Activated CD4-positive, alpha-beta T cell treated with anti-CD3 and anti-CD28 coated beads, Interleukin-2, amount 50 U/mL, for 4 hours (primary cell): ENCODE results near the gene TJAP1.

Experiments used
- DNase-seq, 2 experiments: peaks; one replicate each; pipeline ENCODE4 v3.0.0-alpha.2; 2020

Gene TJAP1, protein sequence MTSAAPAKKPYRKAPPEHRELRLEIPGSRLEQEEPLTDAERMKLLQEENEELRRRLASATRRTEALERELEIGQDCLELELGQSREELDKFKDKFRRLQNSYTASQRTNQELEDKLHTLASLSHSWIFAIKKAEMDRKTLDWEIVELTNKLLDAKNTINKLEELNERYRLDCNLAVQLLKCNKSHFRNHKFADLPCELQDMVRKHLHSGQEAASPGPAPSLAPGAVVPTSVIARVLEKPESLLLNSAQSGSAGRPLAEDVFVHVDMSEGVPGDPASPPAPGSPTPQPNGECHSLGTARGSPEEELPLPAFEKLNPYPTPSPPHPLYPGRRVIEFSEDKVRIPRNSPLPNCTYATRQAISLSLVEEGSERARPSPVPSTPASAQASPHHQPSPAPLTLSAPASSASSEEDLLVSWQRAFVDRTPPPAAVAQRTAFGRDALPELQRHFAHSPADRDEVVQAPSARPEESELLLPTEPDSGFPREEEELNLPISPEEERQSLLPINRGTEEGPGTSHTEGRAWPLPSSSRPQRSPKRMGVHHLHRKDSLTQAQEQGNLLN

DNA sequence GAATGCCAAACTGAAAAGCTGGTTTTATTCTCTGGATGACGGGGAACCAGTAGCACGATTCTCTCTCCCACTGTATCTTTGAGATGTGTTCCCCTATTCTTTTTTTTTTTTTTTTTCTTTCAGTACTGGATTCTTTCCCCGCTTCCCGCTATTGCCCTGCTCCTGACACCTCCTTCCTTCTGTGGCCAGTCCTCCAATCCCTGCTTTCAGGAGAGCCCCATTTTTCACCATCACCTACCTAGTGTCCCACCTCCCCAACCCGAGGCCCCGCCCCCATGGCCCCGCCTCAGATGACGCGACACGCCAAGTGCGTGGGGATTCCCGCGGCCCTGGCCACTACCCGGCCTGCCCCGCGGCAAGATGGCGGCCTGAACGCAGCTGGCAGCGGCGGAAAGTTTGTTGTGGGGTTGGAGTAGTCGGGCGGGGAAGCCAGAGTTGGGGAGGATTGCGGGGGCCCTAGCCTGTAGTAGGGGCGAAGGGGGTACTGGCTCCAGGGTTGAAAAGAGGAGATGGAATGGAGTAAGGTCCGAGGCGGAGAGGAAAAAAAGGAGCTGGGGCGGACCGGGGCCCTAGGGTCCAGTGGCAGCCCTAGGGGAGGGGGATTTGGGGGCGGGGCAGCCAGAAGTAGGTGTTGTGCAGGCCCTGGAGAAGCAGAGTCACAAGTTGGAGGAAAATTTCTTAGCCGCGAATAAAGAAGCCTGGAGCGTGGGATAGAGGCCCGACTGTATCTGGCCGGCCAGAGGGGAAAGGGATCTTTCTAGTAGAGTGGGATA lies at the start of gene TJAP1:
TSS of gene TJAP1 (plus strand) at position 336 of the 773 bp plus-strand sequence. CDS start 21,432 bp downstream, outside the sequence.
- DNase-seq = peak; percentile 97 to 99

DNA sequence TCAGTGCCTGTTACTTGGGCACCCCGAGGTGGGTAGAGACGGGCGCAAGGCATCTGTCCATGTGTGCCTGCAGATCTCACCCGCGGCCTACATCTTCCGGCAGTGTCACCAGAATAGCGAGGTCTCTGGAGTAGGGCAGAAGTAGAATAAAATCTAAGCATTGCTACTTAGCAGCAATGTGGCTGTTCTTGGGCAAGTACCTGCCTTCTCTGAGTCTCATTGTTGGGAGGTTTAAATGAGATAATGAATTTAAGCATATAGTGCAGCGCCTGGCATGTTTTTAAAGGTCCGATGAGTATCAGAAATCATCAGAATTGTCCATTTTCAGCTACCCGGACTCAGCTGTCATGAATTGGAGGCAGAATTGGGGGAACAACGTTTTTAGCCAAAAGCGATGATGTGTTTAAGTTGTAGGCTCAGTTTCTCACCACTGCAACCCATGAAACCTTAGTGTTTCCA lies 49.2 kb upstream of the TJAP1 start:
- no peak for DNase-seq

DNA sequence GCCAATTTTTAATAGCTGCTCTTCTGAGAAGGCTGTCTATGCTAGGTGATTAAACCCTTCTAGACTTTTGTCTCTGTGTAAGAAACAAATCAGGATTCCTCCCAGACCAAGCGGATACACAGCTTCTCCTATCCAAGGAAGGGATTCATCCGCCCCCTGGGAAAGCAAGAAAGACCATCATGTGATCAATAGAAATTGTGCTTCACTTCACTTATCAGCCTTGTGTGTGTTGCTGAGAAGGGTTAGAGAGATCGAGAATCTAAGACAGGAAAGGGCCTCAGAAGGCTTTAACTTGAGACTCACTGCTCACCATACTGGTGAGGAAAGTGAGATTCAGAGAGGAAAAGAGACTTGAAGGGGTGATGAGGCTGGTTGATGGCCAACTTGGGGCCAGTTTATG lies 48.5 kb upstream of the TJAP1 start:
- DNase-seq = no peak

DNA sequence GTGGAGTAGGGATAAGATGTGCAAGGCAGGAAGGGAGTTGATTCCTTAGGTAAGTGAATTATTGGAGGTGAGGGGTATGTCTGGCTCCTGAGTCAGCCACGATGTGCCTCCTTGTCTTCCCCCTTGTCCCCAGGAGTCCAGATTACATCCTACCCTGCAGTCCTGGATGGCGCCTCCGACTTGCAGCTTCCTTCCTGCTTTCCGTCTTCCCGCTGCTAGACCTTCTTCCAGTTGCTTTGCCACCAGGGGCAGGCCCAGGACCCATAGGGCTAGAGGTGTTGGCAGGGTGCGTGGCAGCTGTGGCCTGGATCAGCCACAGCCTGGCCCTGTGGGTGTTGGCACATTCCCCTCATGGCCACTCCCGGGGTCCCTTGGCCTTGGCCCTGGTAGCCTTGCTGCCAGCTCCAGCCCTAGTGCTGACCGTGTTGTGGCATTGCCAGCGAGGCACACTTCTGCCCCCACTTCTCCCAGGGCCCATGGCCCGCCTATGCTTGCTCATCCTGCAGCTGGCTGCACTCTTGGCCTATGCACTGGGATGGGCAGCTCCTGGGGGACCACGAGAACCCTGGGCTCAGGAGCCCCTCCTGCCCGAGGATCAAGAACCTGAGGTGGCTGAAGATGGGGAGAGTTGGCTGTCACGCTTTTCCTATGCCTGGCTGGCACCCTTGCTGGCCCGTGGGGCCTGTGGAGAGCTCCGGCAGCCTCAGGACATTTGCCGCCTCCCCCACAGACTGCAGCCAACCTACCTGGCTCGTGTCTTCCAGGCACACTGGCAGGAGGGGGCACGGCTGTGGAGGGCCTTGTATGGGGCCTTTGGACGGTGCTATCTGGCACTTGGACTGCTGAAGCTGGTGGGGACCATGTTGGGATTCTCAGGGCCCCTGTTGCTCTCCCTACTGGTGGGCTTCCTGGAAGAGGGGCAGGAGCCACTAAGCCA lies 45.1 kb upstream of the TJAP1 start:
- no peak for DNase-seq

DNA sequence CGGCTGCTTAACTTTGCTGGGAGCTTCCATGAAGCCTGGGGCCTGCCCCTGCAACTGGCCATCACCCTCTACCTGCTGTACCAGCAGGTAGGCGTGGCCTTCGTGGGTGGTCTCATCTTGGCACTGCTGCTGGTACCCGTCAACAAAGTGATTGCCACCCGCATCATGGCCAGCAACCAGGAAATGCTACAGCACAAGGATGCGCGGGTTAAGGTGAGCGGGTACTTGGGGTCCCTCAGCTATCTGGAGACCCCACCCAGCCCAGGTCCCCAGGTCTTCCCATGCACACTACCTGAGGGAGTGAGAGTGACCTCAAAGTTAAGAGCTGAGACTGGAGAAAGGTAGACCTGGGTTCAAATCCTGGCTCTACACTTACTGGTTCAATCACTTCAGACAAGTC lies 44.2 kb upstream of the TJAP1 start:
- no peak for DNase-seq

DNA sequence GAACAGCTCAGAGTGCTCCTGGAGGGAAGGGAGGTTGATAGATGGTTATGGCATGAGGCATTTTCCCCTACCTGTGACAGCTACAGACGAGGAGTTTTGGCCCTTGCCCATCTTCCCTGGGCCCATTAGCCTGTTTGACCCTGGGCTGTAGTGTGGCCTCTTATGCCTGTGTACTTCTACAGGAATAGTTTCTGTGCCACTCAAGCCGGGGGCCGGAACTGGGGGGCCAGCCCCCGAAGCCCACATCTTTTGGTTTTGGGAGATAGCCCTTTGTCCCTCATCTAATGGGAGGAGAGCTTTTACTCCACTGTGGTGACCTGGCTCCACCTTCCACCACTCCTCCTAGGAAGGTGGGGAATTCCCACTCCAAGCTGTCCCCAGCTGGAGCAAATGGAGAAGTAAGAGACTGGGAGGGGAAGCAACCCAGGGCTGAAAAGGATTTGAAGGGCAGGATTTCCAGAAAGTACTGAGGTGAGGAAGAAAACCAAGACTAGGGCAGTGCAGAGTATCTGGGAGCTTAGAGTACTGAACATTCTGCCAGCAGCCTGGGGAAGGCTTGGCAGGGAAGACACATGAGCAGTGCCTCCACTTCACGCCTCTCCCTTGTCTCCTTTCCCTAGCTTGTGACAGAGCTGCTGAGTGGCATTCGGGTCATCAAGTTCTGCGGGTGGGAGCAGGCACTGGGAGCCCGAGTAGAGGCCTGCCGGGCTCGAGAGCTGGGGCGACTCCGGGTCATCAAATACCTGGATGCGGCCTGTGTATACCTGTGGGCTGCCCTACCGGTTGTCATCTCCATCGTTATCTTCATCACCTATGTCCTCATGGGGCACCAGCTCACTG lies 43.1 kb upstream of the TJAP1 start:
- DNase-seq = no peak

DNA sequence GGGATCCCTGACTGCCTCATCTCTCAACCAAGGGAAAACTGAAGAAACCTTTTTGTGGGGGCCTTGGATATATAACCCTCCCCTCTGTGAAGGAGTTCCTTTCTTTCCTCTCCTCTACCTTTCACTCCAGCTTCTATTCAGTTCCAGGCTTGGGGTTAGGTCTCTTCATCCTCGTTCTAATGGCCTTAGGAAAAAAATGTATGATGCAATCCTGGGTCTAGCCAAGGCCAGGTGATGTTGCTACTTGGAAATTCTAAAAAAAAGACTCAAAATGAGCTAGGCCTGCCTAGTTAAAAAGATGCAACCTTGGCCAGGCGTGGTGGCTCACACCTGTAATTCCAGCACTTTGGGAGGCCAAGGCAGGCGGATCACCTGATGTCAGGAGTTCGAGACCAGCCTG lies 42.4 kb upstream of the TJAP1 start:
- DNase-seq = no peak

DNA sequence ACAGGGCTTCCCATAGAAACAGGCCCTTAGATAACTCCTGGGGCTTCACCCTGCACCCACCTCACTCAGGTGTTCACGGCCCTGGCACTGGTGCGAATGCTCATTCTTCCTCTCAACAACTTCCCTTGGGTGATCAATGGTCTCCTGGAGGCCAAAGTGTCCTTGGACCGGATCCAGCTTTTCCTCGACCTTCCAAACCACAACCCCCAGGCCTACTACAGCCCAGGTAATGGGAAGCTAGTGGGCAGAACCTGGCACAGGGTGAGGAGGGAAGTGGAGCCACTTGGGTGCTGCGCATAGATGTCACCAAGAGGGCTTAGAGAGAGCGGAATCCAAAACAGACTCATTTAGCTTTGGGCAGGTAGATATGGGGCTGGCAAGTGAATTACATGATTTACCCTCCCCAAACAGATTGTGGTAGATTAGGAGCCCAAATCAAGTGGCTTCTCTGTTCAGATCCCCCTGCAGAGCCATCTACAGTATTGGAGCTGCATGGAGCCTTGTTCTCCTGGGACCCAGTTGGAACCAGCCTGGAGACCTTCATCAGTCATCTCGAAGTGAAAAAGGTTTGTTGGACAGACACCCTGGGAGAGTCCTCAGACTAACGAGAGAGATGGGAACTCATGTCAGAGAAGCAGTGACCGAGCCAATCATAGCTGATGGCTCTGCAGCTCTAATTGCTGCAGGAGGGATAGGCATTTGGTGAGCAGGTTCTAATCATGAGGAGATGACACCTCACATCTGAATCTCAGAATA lies 41.5 kb upstream of the TJAP1 start:
- DNase-seq = no peak

DNA sequence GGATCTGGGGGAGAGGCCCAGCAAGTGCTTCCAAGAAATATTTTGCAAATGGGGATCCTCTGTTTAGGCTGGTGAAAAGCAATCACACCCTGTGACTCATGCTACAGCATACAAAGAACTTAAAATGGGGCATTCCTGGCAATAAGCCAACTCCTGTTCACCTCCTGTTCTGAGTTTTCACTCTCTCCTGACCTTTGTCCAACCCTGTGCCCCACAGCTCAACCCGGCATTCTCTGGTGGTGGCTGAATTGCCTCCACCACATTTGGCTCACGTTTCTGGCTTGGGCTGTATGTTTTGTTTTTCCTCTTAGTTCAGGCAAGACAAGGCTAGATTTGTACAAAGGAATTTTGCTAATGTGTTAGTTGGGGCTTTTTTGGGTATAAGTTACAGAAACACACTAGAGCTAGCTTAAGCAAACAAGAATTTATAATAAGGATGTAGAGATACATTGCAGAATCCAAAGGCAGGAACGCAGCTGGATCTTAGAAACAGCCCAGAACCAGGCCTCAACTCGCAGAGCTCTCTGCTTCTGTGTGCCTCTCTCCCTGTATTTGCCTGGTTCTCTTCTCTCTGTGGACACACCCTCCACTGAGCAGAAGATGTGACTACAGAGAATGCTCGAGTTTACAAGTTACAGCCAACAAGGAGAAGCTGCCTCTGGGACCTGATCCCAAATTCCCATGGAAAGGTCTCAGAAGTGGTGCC lies 40.6 kb upstream of the TJAP1 start:
- DNase-seq = no peak

DNA sequence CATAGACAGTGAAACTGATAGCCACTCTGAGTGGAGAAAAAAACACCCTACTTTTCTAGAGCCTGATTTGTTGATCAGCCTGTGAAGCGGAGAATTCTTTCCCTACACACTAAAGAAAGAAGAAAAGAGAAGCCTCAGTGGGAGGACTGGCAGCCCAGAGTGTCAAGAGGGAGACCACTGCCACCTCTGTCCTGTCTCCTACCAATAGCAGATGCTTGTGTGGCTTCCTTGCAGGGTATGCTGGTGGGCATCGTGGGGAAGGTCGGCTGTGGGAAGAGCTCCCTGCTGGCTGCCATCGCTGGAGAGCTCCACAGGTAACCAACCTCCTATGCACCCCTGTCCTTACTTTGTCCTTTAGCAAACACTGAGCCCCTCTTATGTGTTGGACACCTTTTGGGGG lies 39.7 kb upstream of the TJAP1 start:
- no peak for DNase-seq

DNA sequence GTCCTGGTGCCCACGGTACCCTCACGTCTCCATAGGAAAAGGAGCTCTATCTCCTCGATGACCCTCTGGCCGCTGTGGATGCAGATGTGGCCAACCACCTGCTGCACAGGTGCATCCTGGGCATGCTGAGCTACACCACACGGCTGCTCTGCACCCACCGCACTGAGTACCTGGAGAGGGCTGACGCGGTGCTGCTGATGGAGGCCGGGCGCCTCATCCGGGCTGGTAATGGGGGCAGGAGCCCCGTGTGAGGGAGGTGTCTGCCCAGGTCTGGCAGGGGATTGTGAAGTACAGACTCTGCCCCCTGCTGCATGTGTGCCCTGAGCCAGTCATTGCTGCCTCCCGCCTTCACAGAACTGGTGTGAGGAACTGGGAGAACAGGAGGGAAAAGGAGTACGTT lies 34.4 kb upstream of the TJAP1 start:
- DNase-seq = no peak

DNA sequence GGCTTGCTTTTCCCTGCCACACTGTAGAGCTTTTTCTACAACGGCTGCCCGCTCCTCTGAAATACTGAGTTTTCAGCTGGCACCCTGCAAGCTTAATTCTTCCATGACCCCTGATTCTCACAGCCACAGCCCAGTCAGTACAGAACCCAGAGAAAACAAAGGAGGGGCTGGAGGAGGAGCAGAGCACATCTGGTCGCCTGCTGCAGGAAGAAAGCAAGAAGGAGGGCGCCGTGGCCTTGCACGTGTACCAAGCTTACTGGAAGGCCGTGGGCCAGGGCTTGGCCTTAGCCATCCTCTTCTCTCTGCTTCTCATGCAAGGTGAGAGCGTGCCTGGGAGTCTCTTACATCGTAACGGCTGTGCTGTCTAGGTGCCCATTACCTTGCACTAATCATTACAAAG lies 33.3 kb upstream of the TJAP1 start:
- DNase-seq = no peak

DNA sequence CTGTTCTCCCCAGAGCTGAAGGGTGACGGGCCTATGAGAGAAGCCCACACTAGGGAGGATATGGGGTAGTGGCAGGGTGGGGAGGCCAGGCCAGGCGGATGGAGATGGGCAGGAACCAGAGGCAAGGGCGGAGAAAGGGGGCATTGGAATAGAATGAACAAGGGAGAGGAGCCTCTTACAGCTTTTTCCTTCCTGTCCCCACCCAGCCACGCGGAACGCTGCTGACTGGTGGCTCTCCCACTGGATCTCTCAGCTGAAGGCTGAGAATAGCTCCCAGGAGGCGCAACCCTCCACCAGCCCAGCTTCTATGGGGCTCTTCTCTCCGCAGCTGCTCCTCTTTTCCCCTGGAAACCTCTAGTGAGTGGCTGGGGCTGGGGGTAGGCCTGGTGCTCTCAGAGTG lies 32.8 kb upstream of the TJAP1 start:
- no peak for DNase-seq

DNA sequence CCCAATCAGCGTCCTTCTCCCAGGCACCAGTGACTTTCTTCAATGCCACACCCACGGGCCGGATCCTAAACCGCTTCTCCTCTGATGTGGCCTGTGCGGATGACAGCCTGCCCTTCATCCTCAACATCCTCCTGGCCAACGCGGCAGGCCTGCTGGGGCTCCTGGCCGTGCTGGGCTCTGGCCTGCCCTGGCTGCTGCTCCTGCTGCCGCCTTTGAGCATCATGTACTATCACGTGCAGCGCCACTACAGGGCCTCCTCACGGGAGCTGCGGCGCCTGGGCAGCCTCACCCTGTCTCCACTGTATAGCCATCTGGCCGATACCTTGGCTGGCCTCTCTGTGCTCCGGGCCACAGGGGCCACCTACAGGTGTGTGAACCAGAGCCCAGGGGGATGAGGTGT lies 31.8 kb upstream of the TJAP1 start:
- no peak for DNase-seq

DNA sequence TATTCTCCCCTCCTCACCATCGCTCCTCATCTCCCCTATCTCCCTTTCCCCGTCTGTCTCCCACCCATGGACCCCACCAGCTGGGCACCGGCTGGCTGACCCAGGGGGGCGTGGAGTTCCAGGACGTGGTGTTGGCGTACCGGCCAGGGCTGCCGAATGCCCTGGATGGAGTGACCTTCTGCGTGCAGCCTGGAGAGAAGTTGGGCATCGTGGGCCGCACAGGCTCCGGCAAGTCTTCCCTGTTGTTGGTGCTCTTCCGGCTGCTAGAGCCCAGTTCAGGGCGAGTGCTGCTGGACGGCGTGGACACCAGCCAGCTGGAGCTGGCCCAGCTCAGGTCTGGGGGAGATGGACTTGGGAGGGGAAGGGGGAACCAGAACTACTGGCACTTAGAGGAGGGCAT lies 29.8 kb upstream of the TJAP1 start:
- DNase-seq = no peak

DNA sequence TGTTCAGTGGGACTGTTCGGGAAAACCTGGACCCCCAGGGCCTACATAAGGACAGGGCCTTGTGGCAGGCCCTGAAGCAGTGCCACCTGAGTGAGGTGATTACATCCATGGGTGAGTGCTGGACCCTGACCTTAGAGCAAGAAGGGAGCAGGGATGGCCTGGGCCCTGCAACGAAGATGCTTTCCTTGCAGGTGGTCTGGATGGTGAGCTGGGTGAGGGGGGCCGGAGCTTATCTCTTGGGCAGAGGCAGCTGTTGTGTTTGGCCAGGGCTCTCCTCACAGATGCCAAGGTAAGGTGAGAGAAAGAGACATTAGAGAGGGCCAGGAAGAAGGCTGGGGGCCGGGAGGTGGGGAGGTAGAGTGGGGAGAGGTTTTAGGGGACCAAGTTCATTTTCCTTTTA lies 28.5 kb upstream of the TJAP1 start:
- no peak for DNase-seq

DNA sequence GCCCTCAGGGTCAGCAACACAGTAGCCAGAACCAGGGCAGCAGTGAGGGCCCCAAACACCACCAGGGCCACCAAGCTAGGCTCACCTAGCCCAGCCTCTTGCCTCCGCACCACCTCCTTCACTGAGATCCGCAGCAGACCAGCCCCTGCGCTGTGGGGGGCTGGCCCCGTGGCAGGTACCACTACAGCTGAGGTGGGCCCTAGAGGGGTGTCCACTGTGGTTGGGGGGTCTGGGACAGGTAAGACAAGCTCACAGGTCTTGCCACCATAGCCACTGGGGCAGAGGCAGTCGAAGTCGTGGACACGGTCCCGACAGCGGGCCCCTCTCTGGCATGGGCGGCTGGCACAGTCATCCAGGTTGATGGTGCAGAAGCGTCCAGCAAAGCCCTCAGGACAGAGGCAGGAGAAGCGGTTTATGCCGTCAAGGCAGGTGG lies 26.7 kb upstream of the TJAP1 start:
- DNase-seq = no peak

DNA sequence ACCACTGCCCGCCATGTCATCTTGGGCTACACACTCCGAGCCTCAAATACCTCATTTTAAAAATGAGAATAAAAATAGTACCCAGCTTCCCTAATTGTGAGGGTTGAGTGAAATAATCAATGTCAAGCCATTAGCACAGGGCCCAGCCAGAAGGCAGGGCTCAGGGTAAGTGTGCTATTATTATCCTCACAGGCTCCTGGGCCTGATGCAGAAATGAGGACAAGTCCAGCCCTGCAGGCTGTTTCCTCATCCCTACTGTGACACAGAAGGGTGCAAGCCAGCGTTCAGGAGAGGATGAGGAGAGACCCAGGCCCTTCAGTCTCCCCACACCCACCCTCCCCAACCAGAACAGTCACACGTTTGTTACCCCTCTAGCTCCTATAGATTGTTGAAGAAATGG lies 26.0 kb upstream of the TJAP1 start:
- no peak for DNase-seq

DNA sequence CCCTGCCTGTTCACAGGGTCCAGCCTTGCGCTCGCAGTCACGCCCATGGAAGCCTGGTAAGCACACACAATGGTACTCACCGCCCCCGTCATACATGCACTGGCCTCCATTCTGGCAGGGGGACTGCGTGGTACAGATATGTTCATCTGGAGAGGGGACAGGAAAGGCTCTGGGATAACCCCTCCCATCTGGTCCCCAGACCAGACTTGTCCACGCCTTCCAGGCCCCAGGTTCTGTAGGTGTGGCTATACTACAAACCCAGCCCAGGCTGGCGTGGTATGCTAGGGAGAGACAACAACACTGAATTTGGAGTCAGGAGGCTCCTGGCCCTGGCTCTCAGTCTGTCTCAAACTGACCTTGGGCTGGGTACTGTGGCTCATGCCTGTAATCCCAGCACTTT lies 25.4 kb upstream of the TJAP1 start:
- DNase-seq = no peak

DNA sequence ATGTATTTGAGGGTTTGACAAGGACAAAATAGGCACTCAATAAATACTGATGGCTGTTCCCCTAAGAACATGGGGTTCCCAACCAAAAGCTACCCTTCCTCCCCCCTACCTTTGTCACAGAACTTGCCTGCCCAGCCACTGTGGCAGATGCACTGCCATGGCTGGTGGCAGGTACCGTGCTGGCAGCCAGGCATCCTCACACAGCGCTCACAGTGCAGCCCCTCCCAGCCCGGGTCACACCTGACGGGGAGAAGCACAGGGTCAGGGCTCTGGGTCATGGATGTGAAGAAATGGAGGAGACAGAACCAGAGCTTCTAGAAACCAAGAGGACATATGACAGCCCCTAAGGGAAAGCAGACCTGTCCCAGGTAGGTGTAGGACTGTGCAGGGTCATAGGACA lies 24.5 kb upstream of the TJAP1 start:
- no peak for DNase-seq
